ENCODE results near the gene RFTN1. TPM values are rescaled to one million over a fixed set of nuclear protein-coding genes. Genes with fewer than 3 reads are reported as not detected.
A peak's percentile ranks its signal among the peaks of the same experiment; 100 is the strongest.

RFTN1 gene
- total and polyA plus RNA-seq, 9 of the 15 experiments (the other 6 are each of a cell fraction or from before 2014, with no cell fraction given) = 0.08 to 0.51 (median 0.11) TPM; not detected in 6

- ChIA-PET CTCF (ENCODE audit: low intra/inter-chr PET ratio) (no interaction called here), POLR2A (interaction anchor here (0.9 kb wide), 1 partner anchor 10 kb away, joined by 4 read pairs; no protein-coding TSS in a partner anchor)
- in situ Hi-C loops (cut with MboI) (no loop called here), intact Hi-C loops (cut with micrococcal nuclease) (no loop called here)
- no peaks in the 10 kb centered on the region for H3K9me3 ChIP-seq (replicated peaks; ENCODE audit: control insufficient read depth, insufficient read depth, low read depth, low read length)
- H3K9ac ChIP-seq (ENCODE audit: insufficient read depth in 1 of 2, low read depth in 2 of 2, low read length in 2 of 2) = no peak overlapping the region
- no peaks in the 10 kb centered on the region for H4K20me1 ChIP-seq (replicated peaks; ENCODE audit: control insufficient read depth, insufficient read depth, low read length)
- H3K4me2 ChIP-seq (ENCODE audit: insufficient read depth, low read length) = no peak overlapping the region
- H3K4me1 ChIP-seq (replicated peaks in 1 of 2; ENCODE audit: control insufficient read depth in 2 of 2, insufficient read depth in 2 of 2, low read length in 2 of 2) = no peaks in the 10 kb centered on the region; a peak in 1 of 5 replicates
- no peak overlapping the region for H3K27ac ChIP-seq (ENCODE audit: extremely low read depth, low read depth, low read length)
- no peaks in the 10 kb centered on the region for H3K79me2 ChIP-seq (ENCODE audit: control insufficient read depth, insufficient read depth, low read length)
- FAIRE-seq = no peak
- H3K9me1 ChIP-seq (ENCODE audit: control insufficient read depth, insufficient read depth, low read length) = no peaks in the 10 kb centered on the region
- no peaks in the 10 kb centered on the region for H3K36me3 ChIP-seq (ENCODE audit: control insufficient read depth, insufficient read depth, low read length)
- H3K27me3 ChIP-seq (ENCODE audit: control insufficient read depth in 2 of 2, insufficient read depth in 2 of 2, low read length in 2 of 2) = peaks cover 35 to 58% of the 10 kb centered on the region in 2 experiments
- no peak for DNase-seq (ENCODE audit: extremely low read depth in 1 of 4, low spot score in 3 of 4)
- no peak overlapping the region for H3K4me3 ChIP-seq
- TF ChIP-seq NCOA2 (IDR thresholded peaks at IDR 0.05; ENCODE audit: partially characterized antibody in 2 of 2) (peak in 1 of 2 experiments; percentile 69), AFF1 (IDR thresholded peaks at IDR 0.05; ENCODE audit: low read depth in 1 of 2, partially characterized antibody in 2 of 2) (no peak)
- no TSS peak for BruUV-seq (replicated peaks)
- ATAC-seq = no peak
- no peak overlapping the region for H2AFZ ChIP-seq (ENCODE audit: low read depth, low read length)
- WGBS (ENCODE audit: insufficient coverage, low coverage, missing lambda C conversion rate) = 4% methylated on average over 6 of the region's 6 CpGs
Measured at GRCh38 chr3:16404349-16404895, 109.1 kb downstream of the RFTN1 start.
